GM15510 (cell line): Measurements from ENCODE around the gene IL24.

Experiments used
- POLR2A ChIP-seq: IDR thresholded peaks from 3 replicates; pipeline ENCODE4 v1.6.1; 2011; ENCODE audit warnings: borderline replicate concordance; ENCODE audit not compliant: insufficient read length; ENCODE audit errors: extremely low read depth

IL24 gene

DNA sequence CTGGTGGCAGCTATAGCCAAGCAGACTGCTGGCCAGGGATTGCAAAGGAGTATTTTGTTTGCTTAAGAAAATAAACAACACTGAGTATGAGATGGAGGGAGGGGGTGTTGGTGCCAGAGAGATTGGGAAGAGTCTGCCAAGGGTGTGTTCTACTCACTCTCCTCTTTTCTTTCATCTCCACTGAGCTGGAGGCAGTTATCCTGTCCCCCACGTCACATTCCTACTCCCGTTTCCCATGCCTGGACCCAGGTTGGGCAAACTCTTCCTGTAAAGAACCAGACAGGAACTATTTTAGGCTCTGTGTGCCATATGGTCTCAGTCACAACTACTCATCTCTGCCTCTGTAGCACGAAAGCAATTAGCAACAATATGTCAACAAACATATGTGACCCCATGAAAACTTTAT lies 1.4 kb upstream of the IL24 start:
- no peak for TF ChIP-seq POLR2A

- TF ChIP-seq POLR2A: no peak
Observed at GRCh38 chr1:206896261-206896660, 982 bp upstream of the IL24 start.

DNA sequence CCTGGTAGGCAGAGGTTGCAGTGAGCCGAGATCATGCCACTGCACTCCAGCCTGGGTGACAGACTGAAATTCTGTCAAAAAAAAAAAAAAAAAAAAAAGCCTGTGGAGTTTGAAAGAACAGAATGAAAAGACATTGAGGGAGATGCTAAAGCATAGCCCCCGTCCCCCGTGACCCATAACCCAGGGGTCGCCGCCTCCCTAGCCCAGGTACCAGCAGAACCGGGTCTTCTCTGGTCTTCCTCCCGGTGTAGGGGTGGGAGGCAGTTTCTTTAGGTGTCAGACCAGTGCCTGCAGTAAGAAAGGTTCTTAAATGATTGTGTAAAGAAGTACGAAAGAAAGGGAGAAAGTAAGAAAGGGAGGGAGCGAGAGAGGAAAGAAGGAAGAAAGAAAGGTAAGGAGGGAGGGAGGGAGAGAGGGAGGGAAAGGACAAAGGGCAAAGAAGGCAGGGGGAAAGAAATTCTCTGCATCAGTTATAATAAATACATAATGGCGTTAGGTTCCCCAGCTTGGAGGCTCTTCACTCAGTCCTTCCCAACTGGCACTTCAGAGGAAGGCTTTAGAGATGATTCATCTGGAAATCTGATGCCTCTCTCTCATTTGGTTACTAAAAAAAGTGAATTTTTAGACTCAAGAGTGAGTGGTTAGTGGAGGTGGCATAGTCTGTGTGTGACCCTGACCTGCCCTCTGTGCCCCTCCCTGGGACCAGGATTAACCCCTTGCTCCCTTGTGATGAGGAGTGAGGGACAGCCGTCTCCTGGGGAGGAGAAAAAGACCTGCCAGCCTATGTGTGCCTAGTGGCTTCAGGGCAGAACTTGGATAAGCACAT lies 1.1 kb downstream of the IL24 start:
- no peak for TF ChIP-seq POLR2A

- TF ChIP-seq POLR2A: no peak
Observed at GRCh38 chr1:206898915-206899431, 1.7 kb downstream of the IL24 start.

DNA sequence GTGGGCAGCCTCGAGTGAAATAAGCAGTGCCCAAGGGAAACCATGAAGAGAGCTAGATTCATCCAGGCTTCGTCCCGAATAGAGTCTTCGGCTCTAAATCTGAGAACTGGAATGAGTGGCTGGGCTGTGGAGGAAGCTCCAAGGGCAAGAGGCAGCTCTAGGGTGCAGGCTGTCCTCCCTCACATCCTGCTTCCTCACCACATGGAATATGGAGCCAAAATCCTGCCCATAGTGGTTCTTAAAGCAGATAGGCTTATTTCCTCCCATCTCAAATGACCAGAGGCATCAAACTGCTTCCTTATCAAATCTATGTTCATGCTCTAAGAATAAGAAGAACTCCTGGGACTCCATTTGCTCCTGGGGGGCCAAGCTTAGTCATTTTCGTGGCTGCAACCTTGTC lies 2.5 kb downstream of the IL24 start:
- TF ChIP-seq POLR2A: no peak

DNA sequence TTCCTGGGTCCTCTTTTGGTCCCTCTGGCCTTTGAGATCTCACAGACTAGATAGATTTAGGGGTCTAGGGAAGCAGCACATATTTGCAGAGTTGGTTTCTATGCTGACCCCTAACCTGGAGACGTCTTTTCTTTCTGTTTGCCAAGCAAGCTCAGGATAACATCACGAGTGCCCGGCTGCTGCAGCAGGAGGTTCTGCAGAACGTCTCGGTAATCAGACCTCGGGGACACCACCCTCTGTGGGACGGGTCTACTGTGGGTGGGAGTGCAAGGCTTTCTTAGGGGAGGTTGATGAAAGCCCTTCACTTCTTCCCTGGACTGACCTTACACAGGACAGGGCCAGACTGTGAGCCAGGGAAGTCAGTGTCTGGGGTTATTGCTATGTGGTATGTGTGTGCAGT lies 2.9 kb downstream of the IL24 start:
- TF ChIP-seq POLR2A: no peak

DNA sequence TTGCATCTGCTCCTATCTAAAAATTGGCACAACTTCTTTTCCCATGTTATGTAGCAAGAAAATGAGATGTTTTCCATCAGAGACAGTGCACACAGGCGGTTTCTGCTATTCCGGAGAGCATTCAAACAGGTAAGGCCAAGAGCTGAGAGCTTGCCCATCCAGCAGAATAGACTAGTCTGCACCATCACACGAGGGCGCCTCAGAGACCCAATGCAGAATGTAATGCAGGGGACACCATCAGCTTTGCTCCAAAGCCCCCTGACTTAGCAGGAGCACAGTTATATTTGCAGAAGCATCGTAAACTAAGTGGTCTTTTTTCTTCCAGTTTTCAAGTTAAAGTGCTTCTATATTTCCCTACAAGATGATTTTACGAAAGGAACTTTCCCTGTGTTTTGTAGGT lies 4.7 kb downstream of the IL24 start:
- TF ChIP-seq POLR2A: no peak

DNA sequence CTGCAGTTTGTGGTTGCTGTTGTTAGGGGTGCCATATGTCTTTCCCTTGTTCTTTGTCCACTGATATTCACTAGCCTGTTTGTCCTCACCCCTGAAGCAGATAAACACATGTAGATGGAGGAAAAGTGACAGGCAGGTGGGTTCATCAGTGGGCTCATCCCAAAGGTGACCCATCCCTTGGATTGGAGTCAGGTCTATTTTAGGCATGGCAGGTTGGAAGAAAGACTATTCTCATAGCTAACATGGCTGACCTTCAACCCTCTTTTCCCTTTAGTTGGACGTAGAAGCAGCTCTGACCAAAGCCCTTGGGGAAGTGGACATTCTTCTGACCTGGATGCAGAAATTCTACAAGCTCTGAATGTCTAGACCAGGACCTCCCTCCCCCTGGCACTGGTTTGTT lies 5.5 kb downstream of the IL24 start:
- peak; percentile 21 for TF ChIP-seq POLR2A

- no peak for TF ChIP-seq POLR2A
Observed at GRCh38 chr1:206903687-206904086, 6.4 kb downstream of the IL24 start.

DNA sequence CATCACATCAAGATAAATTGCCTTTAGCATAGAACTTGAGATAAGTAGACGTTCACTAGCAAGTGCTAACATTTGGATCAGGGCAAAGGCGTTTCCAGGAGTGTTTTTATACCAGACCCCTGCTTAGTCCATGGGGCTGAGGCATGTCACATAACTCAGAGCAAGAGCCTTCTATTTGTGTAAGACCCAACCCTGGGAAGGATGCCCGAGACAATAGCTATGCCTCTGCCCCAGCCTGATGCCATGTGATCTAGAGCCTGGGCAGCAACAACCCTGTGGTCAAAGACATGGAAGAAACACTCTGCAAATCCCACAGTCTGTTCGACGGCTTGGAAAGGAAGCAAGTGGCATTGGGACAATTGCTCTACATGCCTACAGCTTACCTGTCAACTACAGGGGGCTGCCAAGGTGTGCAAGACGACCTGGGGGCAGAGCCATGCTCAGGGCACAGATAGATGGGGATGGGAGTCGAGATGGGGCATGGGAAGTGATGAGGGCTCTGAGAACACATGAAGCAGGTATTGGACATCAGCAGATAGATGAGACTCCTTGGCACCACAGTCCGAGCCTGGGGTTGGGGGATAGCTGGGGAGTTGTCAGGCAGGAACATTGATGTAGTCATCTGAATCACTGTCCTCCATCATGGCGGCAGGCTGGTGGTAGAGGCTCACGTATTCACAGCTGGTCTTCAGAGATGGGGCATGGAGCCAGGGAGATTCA lies 7.3 kb downstream of the IL24 start:
- TF ChIP-seq POLR2A: no peak

- TF ChIP-seq POLR2A: no peak
Observed at GRCh38 chr1:206905295-206906164, 8.3 kb downstream of the IL24 start.

DNA sequence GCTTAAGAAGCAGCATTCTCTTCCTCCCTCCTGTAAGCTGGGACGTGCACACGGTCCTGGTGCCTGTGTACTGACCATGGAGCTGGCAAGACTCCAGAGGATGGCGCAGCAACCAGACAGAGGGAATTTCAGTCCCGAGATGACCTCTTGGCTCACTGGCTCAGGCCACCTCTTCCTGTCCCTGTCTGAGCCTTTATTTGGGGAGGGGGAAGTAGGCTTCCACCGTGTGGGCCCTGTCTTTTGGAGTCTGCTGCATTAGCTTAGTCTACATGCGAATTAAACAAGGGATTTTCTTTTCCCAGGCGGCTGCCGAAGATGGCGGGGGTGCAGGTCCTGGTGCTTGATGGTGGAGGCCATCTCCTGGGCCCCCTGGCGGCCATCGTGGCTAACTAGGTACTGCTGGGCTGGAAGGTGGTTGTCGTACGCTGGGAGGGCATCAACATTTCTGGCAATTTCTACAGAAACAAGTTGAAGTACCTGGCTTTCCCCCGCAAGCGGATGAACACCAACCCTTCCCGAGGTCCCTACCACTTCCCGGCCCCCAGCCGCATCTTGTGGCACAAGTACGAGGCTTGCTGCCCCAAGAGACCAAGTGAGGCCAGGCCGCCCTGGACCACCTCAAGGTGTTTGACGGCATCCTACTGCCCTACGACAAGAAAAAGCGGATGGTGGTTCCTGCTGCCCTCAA lies 10.2 kb downstream of the IL24 start:
- no peak for TF ChIP-seq POLR2A

- no peak for TF ChIP-seq POLR2A
Observed at GRCh38 chr1:206908038-206908437, 10.8 kb downstream of the IL24 start.

- no peak for TF ChIP-seq POLR2A
Observed at GRCh38 chr1:206909161-206909882, 12.1 kb downstream of the IL24 start.
